SK-N-DZ (cell line): ENCODE data around the gene GDF2.

ENCODE experiments used
- DNase-seq: peaks from one replicate; pipeline ENCODE4 v3.0.0-alpha.2; 2015; ENCODE audit warnings: low spot score

GDF2 gene

GRCh38 chr10:47311932-47312662 is 10.2 kb upstream of the GDF2 start:
- peak; percentile 56 for DNase-seq

GRCh38 chr10:47312663-47312995 is 9.6 kb upstream of the GDF2 start:
- DNase-seq: no peak

- no peak for DNase-seq
These were observed 7.8 kb upstream of the GDF2 start for GRCh38 chr10:47314416-47314970.

GRCh38 chr10:47315421-47315820 is 6.8 kb upstream of the GDF2 start:
- no peak for DNase-seq

- DNase-seq: no peak
These were observed 6.1 kb upstream of the GDF2 start for GRCh38 chr10:47316131-47316530.

- DNase-seq: no peak
These were observed 5.0 kb upstream of the GDF2 start for GRCh38 chr10:47317251-47317650.

GRCh38 chr10:47318706-47319105 is 3.5 kb upstream of the GDF2 start:
- DNase-seq: no peak

- no peak for DNase-seq
These were observed 2.5 kb upstream of the GDF2 start for GRCh38 chr10:47319784-47320183.

GRCh38 chr10:47320812-47321211 is 1.4 kb upstream of the GDF2 start:
- no peak for DNase-seq

- no peak for DNase-seq
These were observed 596 bp upstream of the GDF2 start for GRCh38 chr10:47321521-47322195.

- no peak for DNase-seq
These were observed 833 bp downstream of the GDF2 start for GRCh38 chr10:47323087-47323486.

- DNase-seq: no peak
These were observed 1.5 kb downstream of the GDF2 start for GRCh38 chr10:47323636-47324296.

- no peak for DNase-seq
These were observed 3.3 kb downstream of the GDF2 start for GRCh38 chr10:47325303-47326291.

GRCh38 chr10:47326306-47326926 is 4.2 kb downstream of the GDF2 start:
- no peak for DNase-seq

- no peak for DNase-seq
These were observed 4.7 kb downstream of the GDF2 start for GRCh38 chr10:47326927-47327330.

GRCh38 chr10:47329855-47330254 is 7.6 kb downstream of the GDF2 start:
- DNase-seq: no peak

- no peak for DNase-seq
These were observed 8.1 kb downstream of the GDF2 start for GRCh38 chr10:47330366-47330765.

- no peak for DNase-seq
These were observed 8.6 kb downstream of the GDF2 start for GRCh38 chr10:47330804-47331203.

GRCh38 chr10:47331491-47331890 is 9.2 kb downstream of the GDF2 start:
- no peak for DNase-seq

- DNase-seq: no peak
These were observed 9.7 kb downstream of the GDF2 start for GRCh38 chr10:47331954-47332353.

GRCh38 chr10:47332371-47332770 is 10.1 kb downstream of the GDF2 start:
- no peak for DNase-seq
